Measurements from ENCODE around the gene PRRC2C.
A peak's percentile ranks its signal among the peaks of the same experiment; 100 is the strongest.

DNA sequence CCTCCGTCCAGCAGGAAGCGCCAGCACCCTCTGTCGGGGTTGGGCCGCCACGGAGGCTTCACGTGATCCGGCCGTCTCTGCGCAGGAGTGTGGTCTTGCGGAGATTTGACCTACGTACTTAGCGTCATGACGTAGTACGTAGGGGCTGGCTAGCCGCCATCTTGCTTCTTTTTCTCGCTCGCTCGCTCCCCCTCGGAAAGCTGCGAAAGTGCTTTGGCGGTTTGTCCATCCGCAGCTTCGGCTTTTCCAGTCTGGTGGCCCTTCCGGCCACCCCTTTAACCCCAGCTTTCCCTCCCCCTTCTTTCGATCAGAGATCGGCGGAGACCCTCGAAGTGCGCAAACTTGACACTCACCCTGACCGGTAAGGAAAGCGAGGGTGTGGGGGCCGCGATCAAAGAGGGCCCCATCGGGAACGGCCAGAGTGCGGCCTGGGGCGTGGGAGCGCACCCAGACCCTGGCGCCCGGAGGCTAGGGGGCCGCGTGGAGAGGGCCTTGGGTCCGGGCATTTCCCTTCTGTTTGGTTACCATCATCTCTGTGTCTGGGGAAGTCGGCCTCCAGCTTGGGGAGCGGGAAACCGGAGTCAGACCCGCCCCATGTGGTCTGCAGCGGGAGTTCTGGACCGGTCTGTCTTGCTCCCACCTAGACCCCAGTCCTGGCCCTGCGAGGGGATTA, at the start of gene PRRC2C:
- TF ChIP-seq, protein P1, sequence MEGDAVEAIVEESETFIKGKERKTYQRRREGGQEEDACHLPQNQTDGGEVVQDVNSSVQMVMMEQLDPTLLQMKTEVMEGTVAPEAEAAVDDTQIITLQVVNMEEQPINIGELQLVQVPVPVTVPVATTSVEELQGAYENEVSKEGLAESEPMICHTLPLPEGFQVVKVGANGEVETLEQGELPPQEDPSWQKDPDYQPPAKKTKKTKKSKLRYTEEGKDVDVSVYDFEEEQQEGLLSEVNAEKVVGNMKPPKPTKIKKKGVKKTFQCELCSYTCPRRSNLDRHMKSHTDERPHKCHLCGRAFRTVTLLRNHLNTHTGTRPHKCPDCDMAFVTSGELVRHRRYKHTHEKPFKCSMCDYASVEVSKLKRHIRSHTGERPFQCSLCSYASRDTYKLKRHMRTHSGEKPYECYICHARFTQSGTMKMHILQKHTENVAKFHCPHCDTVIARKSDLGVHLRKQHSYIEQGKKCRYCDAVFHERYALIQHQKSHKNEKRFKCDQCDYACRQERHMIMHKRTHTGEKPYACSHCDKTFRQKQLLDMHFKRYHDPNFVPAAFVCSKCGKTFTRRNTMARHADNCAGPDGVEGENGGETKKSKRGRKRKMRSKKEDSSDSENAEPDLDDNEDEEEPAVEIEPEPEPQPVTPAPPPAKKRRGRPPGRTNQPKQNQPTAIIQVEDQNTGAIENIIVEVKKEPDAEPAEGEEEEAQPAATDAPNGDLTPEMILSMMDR (IDR thresholded peaks at IDR 0.05), result peak; percentile 72 to 95 (median 93)
- peak; percentile 69 for TF ChIP-seq POLR2A (IDR thresholded peaks at IDR 0.05)

Measured in testis (tissue), 2 donors.